Umbilical cord (tissue), 2 donors: ENCODE data around the gene LRP1B. TPM values are rescaled to one million over a fixed set of nuclear protein-coding genes. Genes with fewer than 3 reads are reported as not detected.

Experiments used
- DNase-seq: peaks from one replicate; pipeline ENCODE4 v3.0.0-alpha.2; 2015; ENCODE audit warnings: low spot score
- total RNA-seq: library from RNA; depleted of rRNA; stranded (reverse); fragments of >200 nt; gene quantifications from one replicate; pipeline ENCODE4 v1.2.3, GENCODE V29; 2014; ENCODE audit warnings: low replicate concordance; ENCODE audit not compliant: insufficient read depth

Gene LRP1B
- total RNA-seq, 1 donor from 2014 or later, result 0.96 TPM

GRCh38 chr2:140843186-140843585 is 1287.6 kb downstream of the LRP1B start:
- no peak for DNase-seq

GRCh38 chr2:140842110-140842509 is 1288.7 kb downstream of the LRP1B start:
- DNase-seq, result no peak

- no peak for DNase-seq
Observed at GRCh38 chr2:140841141-140841540, 1289.7 kb downstream of the LRP1B start.

GRCh38 chr2:140836826-140837225 is 1294.0 kb downstream of the LRP1B start:
- no peak for DNase-seq

- no peak for DNase-seq
Observed at GRCh38 chr2:140835079-140835478, 1295.7 kb downstream of the LRP1B start.

- DNase-seq, result no peak
Observed at GRCh38 chr2:140814141-140814540, 1316.7 kb downstream of the LRP1B start.

GRCh38 chr2:140808820-140809219 is 1322.0 kb downstream of the LRP1B start:
- no peak for DNase-seq

- no peak for DNase-seq
Observed at GRCh38 chr2:140808211-140808610, 1322.6 kb downstream of the LRP1B start.

GRCh38 chr2:140804700-140805260 is 1326.0 kb downstream of the LRP1B start:
- no peak for DNase-seq

- DNase-seq, result no peak
Observed at GRCh38 chr2:140801311-140801710, 1329.5 kb downstream of the LRP1B start.

GRCh38 chr2:140797718-140798117 is 1333.1 kb downstream of the LRP1B start:
- no peak for DNase-seq

GRCh38 chr2:140791802-140792201 is 1339.0 kb downstream of the LRP1B start:
- DNase-seq, result no peak

GRCh38 chr2:140786585-140786984 is 1344.2 kb downstream of the LRP1B start:
- no peak for DNase-seq

GRCh38 chr2:140775411-140775810 is 1355.4 kb downstream of the LRP1B start:
- no peak for DNase-seq

- no peak for DNase-seq
Observed at GRCh38 chr2:140770645-140771044, 1360.2 kb downstream of the LRP1B start.

- DNase-seq, result no peak
Observed at GRCh38 chr2:140761807-140762206, 1369.0 kb downstream of the LRP1B start.

- peak; percentile 8 for DNase-seq
Observed at GRCh38 chr2:140759426-140760156, 1371.2 kb downstream of the LRP1B start.

- DNase-seq, result no peak
Observed at GRCh38 chr2:140747665-140748064, 1383.2 kb downstream of the LRP1B start.

GRCh38 chr2:140747090-140747489 is 1383.7 kb downstream of the LRP1B start:
- DNase-seq, result no peak

GRCh38 chr2:140744379-140744778 is 1386.4 kb downstream of the LRP1B start:
- no peak for DNase-seq

- DNase-seq, result no peak
Observed at GRCh38 chr2:140737006-140737405, 1393.8 kb downstream of the LRP1B start.

GRCh38 chr2:140734992-140735391 is 1395.8 kb downstream of the LRP1B start:
- no peak for DNase-seq

GRCh38 chr2:140718999-140719398 is 1411.8 kb downstream of the LRP1B start:
- DNase-seq, result no peak

- DNase-seq, result no peak
Observed at GRCh38 chr2:140717481-140717880, 1413.3 kb downstream of the LRP1B start.
